Smooth muscle cell (in vitro differentiated cells): Measurements from ENCODE around the gene NFKB1. TPM values are rescaled to one million over a fixed set of nuclear protein-coding genes. Genes with fewer than 3 reads are reported as not detected.
"Not testable (repeated sequence)": the region's sequence is repeated elsewhere in the genome, so short reads cannot be mapped to it uniquely, and the experiment has no call there.

Experiments
- DNase-seq: peaks from one replicate; lab custom pipeline; 2025; ENCODE audit not compliant: unreplicated experiment; lab: John Stamatoyannopoulos, UW
- H2AFZ ChIP-seq: fragments of 200-600 bp; sonication (generic); 2 replicates; pipeline ENCODE4 v1.6.0; 2016; ENCODE audit warnings: antibody characterized with exemption, low read depth, mild to moderate bottlenecking
- H3F3A ChIP-seq: fragments of 200-600 bp; sonication (generic); 2 replicates; pipeline ENCODE4 v1.6.0; 2017; ENCODE audit warnings: antibody characterized with exemption, low read depth
- H3K27ac ChIP-seq: fragments of 200-600 bp; sonication (generic); 2 replicates; pipeline ENCODE4 v1.5.1; 2016; ENCODE audit warnings: low read depth, mild to moderate bottlenecking
- H3K27me3 ChIP-seq: fragments of 200-600 bp; sonication (generic); 2 replicates; pipeline ENCODE4 v1.6.1; 2016; ENCODE audit warnings: low read depth, mild to moderate bottlenecking
- H3K36me3 ChIP-seq: fragments of 200-600 bp; sonication (generic); 2 replicates; pipeline ENCODE4 v1.5.1; 2016; ENCODE audit warnings: low read depth
- H3K4me1 ChIP-seq: fragments of 200-600 bp; sonication (generic); 2 replicates; pipeline ENCODE4 v1.5.1; 2016; ENCODE audit warnings: low read depth
- H3K4me2 ChIP-seq: fragments of 200-600 bp; sonication (generic); 2 replicates; pipeline ENCODE4 v1.6.0; 2016; ENCODE audit warnings: mild to moderate bottlenecking
- H3K4me3 ChIP-seq: fragments of 200-600 bp; sonication (generic); 2 replicates; pipeline ENCODE4 v1.5.1; 2016; ENCODE audit warnings: mild to moderate bottlenecking
- H3K79me2 ChIP-seq: fragments of 200-600 bp; sonication (generic); 2 replicates; pipeline ENCODE4 v1.6.0; 2016; ENCODE audit warnings: low read depth, mild to moderate bottlenecking
- H3K9ac ChIP-seq: fragments of 200-600 bp; sonication (generic); 2 replicates; pipeline ENCODE4 v1.6.0; 2016; ENCODE audit warnings: low read depth
- H3K9me3 ChIP-seq: fragments of 200-600 bp; sonication (generic); replicated peaks from 2 replicates; pipeline ENCODE4 v1.5.1; 2016; ENCODE audit warnings: low read depth
- H4K20me1 ChIP-seq: fragments of 200-600 bp; sonication (generic); 2 replicates; pipeline ENCODE4 v1.6.0; 2016; ENCODE audit warnings: low read depth
- CTCF ChIP-seq: fragments of 200-600 bp; sonication (generic); IDR thresholded peaks from 2 replicates; pipeline ENCODE4 v1.5.1; 2017; ENCODE audit warnings: borderline replicate concordance, mild to moderate bottlenecking, antibody characterized with exemption; ENCODE audit not compliant: insufficient read depth, poor library complexity, severe bottlenecking
- WGBS: methylation state at CpG from one replicate; pipeline ENCODE4 v1.1.7; 2016; ENCODE audit warnings: low lambda C conversion rate; 5-methylcytosine and 5-hydroxymethylcytosine counted together
- polyA plus RNA-seq: library from polyadenylated mRNA; unstranded; fragments of >200 nt; fragmentation: Nextera tagmentation; extraction: Ambion mirVana; gene quantifications from 2 replicates; pipeline ENCODE4 v1.2.1, GENCODE V29; 2016
- total RNA-seq: library from RNA; depleted of rRNA; stranded (reverse); fragments of >200 nt; gene quantifications from 2 replicates; pipeline ENCODE4 v1.2.3, GENCODE V29; 2014

The NFKB1 gene
- total and polyA plus RNA-seq, 2 experiments from 2014 or later = 15.6 to 16.1 TPM

- Histone ChIP-seq H4K20me1 (peaks cover 3% of the 10 kb centered on the region), H3K79me2 (no peaks in the 10 kb centered on the region), H2AFZ (no peak overlapping the region), H3K27me3 (no peaks in the 10 kb centered on the region), H3F3A (no peaks in the 10 kb centered on the region), H3K4me3 (no peak overlapping the region), H3K4me2 (no peak overlapping the region), H3K9me3 (no peaks in the 10 kb centered on the region), H3K36me3 (peaks cover 5% of the 10 kb centered on the region), H3K9ac (no peak overlapping the region), H3K27ac (no peak overlapping the region), H3K4me1 (peaks cover 5% of the 10 kb centered on the region)
- 56% methylated on average over 2 of the region's 2 CpGs for WGBS
- DNase-seq = no peak
- TF ChIP-seq CTCF = no peak
Measured at GRCh38 chr4:102565696-102566095, 64.5 kb downstream of the NFKB1 start.

GRCh38 chr4:102566426-102566825 is 65.3 kb downstream of the NFKB1 start:
- no peaks in the 10 kb centered on the region for H3F3A ChIP-seq
- peaks cover 5% of the 10 kb centered on the region for H3K4me1 ChIP-seq
- TF ChIP-seq CTCF = no peak
- no peaks in the 10 kb centered on the region for H3K27me3 ChIP-seq
- H3K4me2 ChIP-seq = no peak overlapping the region
- no peak overlapping the region for H2AFZ ChIP-seq
- no peak overlapping the region for H3K4me3 ChIP-seq
- no peaks in the 10 kb centered on the region for H3K9me3 ChIP-seq
- no peak overlapping the region for H3K9ac ChIP-seq
- no peak for DNase-seq
- no peaks in the 10 kb centered on the region for H4K20me1 ChIP-seq
- H3K36me3 ChIP-seq = peaks cover 5% of the 10 kb centered on the region
- no peak overlapping the region for H3K27ac ChIP-seq
- no peaks in the 10 kb centered on the region for H3K79me2 ChIP-seq

- peaks cover 5% of the 10 kb centered on the region for H3K36me3 ChIP-seq
- H3K4me3 ChIP-seq = no peak overlapping the region
- TF ChIP-seq CTCF = no peak
- peaks cover 1% of the 10 kb centered on the region for H3K79me2 ChIP-seq
- no peaks in the 10 kb centered on the region for H3K27me3 ChIP-seq
- no peaks in the 10 kb centered on the region for H4K20me1 ChIP-seq
- no peak overlapping the region for H2AFZ ChIP-seq
- no peak for DNase-seq
- H3K4me2 ChIP-seq = no peak overlapping the region
- 88% methylated on average over 1 of the region's 1 CpG for WGBS
- peaks cover 5% of the 10 kb centered on the region for H3K4me1 ChIP-seq
- H3K9ac ChIP-seq = no peak overlapping the region
- H3K9me3 ChIP-seq = no peaks in the 10 kb centered on the region
- no peak overlapping the region for H3K27ac ChIP-seq
- H3F3A ChIP-seq = no peaks in the 10 kb centered on the region
Measured at GRCh38 chr4:102567427-102567826, 66.3 kb downstream of the NFKB1 start.

- H3K27me3 ChIP-seq = no peaks in the 10 kb centered on the region
- H3K36me3 ChIP-seq = peaks cover 5% of the 10 kb centered on the region
- H3K27ac ChIP-seq = peak overlapping the region; percentile 51
- peaks cover 5% of the 10 kb centered on the region for H3K4me1 ChIP-seq
- no peak overlapping the region for H2AFZ ChIP-seq
- H3K9me3 ChIP-seq = no peaks in the 10 kb centered on the region
- peaks cover 1% of the 10 kb centered on the region for H4K20me1 ChIP-seq
- peaks cover 11% of the 10 kb centered on the region for H3K79me2 ChIP-seq
- H3K4me3 ChIP-seq = no peak overlapping the region
- no peaks in the 10 kb centered on the region for H3F3A ChIP-seq
- H3K4me2 ChIP-seq = peak overlapping the region; percentile 36
- 66% methylated on average over 2 of the region's 2 CpGs for WGBS
- no peak for DNase-seq
- no peak overlapping the region for H3K9ac ChIP-seq
- no peak for TF ChIP-seq CTCF
Measured at GRCh38 chr4:102569200-102569599, 68.0 kb downstream of the NFKB1 start.

- H3K27ac ChIP-seq, H3K4me1 ChIP-seq, H3K9ac ChIP-seq, H3K36me3 ChIP-seq, DNase-seq, H3K27me3 ChIP-seq, H2AFZ ChIP-seq, H3K4me3 ChIP-seq, H3F3A ChIP-seq, H3K9me3 ChIP-seq, H3K4me2 ChIP-seq: not testable (repeated sequence)
- H4K20me1 ChIP-seq = peaks cover 11% of the 10 kb centered on the region
- H3K79me2 ChIP-seq = peaks cover 11% of the 10 kb centered on the region
- WGBS = 100% methylated on average over 1 of the region's 1 CpG
Measured at GRCh38 chr4:102570211-102570610, 69.1 kb downstream of the NFKB1 start.
